ENCODE results near the gene RAB11FIP4.

The RAB11FIP4 gene

DNA sequence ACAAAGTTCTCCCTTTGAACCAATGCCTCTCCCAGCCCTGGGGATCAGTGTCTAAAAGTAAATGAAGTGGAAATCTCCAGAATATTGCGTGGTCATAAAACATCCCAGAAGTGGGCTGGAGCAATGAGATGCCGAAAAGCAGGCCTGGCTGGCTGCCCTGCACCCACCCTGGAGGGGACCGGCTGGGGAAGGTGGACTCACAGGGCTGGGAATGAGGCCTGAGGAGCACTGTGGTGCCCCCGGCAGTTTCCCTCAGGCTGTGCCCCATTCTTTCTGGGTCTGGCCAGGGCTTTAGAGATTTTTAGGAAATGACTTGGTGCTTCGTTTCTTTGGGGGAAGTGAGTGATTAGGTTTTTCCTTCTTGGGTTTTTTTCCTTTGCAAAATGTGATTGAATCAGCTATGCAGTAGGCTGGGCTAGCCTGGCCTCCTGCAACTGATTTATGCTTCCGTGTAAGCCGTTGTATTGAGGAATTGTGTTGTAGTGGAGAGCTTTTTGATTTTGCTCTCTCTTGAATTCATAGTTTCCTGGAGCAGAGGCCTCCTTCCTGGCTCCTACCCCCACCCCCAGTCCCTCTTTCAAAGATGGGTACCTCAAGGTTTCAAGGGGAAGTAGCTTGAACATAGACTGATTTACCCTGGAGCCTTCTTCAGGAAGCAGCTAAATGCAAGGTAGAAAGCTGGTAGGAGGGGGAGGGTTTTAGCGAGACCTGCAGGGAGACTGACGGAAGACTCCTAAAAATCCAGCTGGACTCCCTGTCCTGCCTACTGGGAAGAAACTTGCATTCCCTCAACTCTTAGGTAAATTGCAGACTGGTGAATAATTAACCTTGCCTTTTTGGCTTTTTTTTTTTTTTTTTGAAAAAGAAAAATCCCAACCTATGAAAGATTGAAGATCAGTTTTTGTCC, 170.2 kb downstream of the RAB11FIP4 start:
- Histone ChIP-seq H3K27me3 (ENCODE audit: insufficient read depth, low read depth, severe bottlenecking) (peaks cover 8% of the 10 kb centered on the region), H3K27ac (no peak overlapping the region), H3K36me3 (no peaks in the 10 kb centered on the region), H3K4me3 (ENCODE audit: low read depth, low read length) (no peak overlapping the region), H3K9me3 (ENCODE audit: severe bottlenecking) (no peaks in the 10 kb centered on the region)
- TF ChIP-seq, protein P1, sequence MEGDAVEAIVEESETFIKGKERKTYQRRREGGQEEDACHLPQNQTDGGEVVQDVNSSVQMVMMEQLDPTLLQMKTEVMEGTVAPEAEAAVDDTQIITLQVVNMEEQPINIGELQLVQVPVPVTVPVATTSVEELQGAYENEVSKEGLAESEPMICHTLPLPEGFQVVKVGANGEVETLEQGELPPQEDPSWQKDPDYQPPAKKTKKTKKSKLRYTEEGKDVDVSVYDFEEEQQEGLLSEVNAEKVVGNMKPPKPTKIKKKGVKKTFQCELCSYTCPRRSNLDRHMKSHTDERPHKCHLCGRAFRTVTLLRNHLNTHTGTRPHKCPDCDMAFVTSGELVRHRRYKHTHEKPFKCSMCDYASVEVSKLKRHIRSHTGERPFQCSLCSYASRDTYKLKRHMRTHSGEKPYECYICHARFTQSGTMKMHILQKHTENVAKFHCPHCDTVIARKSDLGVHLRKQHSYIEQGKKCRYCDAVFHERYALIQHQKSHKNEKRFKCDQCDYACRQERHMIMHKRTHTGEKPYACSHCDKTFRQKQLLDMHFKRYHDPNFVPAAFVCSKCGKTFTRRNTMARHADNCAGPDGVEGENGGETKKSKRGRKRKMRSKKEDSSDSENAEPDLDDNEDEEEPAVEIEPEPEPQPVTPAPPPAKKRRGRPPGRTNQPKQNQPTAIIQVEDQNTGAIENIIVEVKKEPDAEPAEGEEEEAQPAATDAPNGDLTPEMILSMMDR (IDR thresholded peaks at IDR 0.05; ENCODE audit: low read depth, low read length): no peak
- no peak for DNase-seq

DNA sequence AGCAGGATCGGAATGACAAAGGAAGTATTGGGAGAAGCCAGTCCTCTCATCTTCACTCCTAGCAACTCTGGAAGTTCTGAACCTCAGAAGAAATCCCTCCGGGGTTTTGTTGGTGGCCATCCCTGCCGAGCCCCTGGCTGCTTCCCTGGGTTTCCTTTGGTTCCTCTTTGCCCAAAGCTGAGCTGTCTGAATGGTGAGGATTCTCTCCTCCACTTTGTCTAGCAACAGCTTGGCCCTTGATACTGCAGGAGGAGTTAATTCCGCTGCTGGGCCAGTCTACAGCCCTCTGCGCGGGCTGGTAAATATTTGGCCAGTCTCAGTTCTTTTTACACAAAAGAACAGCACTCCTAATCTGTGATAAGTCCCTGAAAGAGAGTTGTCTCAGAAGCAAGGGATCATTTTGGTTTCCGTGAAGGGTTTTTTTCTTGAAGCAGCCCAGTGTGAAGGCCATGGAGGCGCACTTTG, 170.9 kb downstream of the RAB11FIP4 start:
- no peak overlapping the region for H3K4me3 ChIP-seq (ENCODE audit: low read depth, low read length)
- H3K27me3 ChIP-seq (ENCODE audit: insufficient read depth, low read depth, severe bottlenecking): peaks cover 8% of the 10 kb centered on the region
- H3K27ac ChIP-seq: no peak overlapping the region
- H3K9me3 ChIP-seq (ENCODE audit: severe bottlenecking): no peaks in the 10 kb centered on the region
- DNase-seq: no peak
- no peaks in the 10 kb centered on the region for H3K36me3 ChIP-seq
- TF ChIP-seq, protein P1 (IDR thresholded peaks at IDR 0.05; ENCODE audit: low read depth, low read length): no peak

- Histone ChIP-seq H3K27me3 (ENCODE audit: insufficient read depth, low read depth, severe bottlenecking) (no peaks in the 10 kb centered on the region), H3K27ac (no peak overlapping the region), H3K36me3 (no peaks in the 10 kb centered on the region), H3K4me3 (ENCODE audit: low read depth, low read length) (no peak overlapping the region), H3K9me3 (ENCODE audit: severe bottlenecking) (no peaks in the 10 kb centered on the region)
- no peak for DNase-seq
- TF ChIP-seq, protein P1 (IDR thresholded peaks at IDR 0.05; ENCODE audit: low read depth, low read length): no peak
These were observed 172.8 kb downstream of the RAB11FIP4 start for GRCh38 chr17:31564291-31564690.

- Histone ChIP-seq H3K27ac (no peak overlapping the region), H3K9me3 (ENCODE audit: severe bottlenecking) (no peaks in the 10 kb centered on the region), H3K4me3 (ENCODE audit: low read depth, low read length) (no peak overlapping the region), H3K27me3 (ENCODE audit: insufficient read depth, low read depth, severe bottlenecking) (no peaks in the 10 kb centered on the region), H3K36me3 (no peaks in the 10 kb centered on the region)
- DNase-seq: no peak
- TF ChIP-seq, protein P1 (IDR thresholded peaks at IDR 0.05; ENCODE audit: low read depth, low read length): no peak
These were observed 173.4 kb downstream of the RAB11FIP4 start for GRCh38 chr17:31564883-31565301.

DNA sequence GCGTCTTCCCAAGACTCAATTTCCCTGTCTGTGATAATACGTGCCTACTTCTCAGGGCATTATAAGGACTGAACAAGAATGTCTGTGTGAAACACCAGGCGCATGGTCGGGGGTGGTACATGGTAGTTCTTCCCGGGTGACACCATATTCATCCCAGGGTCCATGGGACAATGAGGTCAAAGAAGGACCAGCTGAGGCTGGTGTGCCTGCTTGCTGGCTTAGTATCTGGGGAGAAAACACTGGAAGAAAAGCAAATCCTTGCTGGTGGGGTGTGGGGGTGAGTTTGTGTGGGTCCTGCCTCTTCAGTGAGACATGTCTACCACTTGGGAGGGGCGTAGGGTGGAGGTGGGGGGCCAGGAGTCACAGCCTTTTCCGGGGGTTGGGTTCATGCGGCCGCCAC, 174.2 kb downstream of the RAB11FIP4 start:
- Histone ChIP-seq H3K36me3 (no peaks in the 10 kb centered on the region), H3K9me3 (ENCODE audit: severe bottlenecking) (no peaks in the 10 kb centered on the region), H3K27me3 (ENCODE audit: insufficient read depth, low read depth, severe bottlenecking) (no peaks in the 10 kb centered on the region), H3K27ac (no peak overlapping the region), H3K4me3 (ENCODE audit: low read depth, low read length) (no peak overlapping the region)
- DNase-seq: no peak
- TF ChIP-seq, protein P1 (IDR thresholded peaks at IDR 0.05; ENCODE audit: low read depth, low read length): no peak

Measured in WERI-Rb-1 (cell line).